Hepatocyte (in vitro differentiated cells): ENCODE measurements around the gene MS4A4E.

Source experiments
- EZH2 ChIP-seq: fragments of 200-600 bp; sonication (generic); IDR thresholded peaks from 2 replicates; pipeline ENCODE4 v1.6.1; 2016; ENCODE audit warnings: antibody characterized with exemption, mild to moderate bottlenecking, borderline replicate concordance
- EZH2phosphoT487 ChIP-seq: fragments of 200-600 bp; sonication (generic); IDR thresholded peaks from one replicate; pipeline ENCODE4 v1.6.1; 2018; ENCODE audit warnings: antibody characterized with exemption, mild to moderate bottlenecking, low read depth, moderate library complexity; ENCODE audit not compliant: unreplicated experiment, severe bottlenecking
- TF ChIP-seq, protein P1 (sequence below): fragments of 200-600 bp; sonication (generic); IDR thresholded peaks from 2 replicates; pipeline ENCODE4 v1.5.1; 2016; ENCODE audit warnings: antibody characterized with exemption, mild to moderate bottlenecking; ENCODE audit not compliant: poor library complexity

DNA sequence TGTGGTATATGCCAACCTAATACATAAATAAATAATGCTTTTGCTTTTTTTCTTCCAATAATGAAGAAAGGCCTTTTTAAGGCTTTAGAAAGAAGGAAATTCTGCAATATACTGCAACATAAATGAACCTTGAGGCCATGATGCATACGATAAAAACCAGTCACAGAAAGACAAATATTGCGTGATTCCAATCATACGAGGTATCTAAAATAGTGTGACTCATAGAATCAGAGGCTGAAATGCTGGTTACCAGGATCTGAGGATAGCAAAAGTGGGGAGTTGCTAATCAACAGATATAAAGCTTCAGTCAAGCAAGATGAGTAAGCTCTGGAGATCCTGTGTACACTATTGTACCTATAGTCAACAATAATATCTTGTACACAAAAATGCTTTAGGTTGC is 84.3 kb downstream of the MS4A4E start:
- TF ChIP-seq EZH2phosphoT487 (no peak), EZH2 (no peak)
- TF ChIP-seq, protein P1, sequence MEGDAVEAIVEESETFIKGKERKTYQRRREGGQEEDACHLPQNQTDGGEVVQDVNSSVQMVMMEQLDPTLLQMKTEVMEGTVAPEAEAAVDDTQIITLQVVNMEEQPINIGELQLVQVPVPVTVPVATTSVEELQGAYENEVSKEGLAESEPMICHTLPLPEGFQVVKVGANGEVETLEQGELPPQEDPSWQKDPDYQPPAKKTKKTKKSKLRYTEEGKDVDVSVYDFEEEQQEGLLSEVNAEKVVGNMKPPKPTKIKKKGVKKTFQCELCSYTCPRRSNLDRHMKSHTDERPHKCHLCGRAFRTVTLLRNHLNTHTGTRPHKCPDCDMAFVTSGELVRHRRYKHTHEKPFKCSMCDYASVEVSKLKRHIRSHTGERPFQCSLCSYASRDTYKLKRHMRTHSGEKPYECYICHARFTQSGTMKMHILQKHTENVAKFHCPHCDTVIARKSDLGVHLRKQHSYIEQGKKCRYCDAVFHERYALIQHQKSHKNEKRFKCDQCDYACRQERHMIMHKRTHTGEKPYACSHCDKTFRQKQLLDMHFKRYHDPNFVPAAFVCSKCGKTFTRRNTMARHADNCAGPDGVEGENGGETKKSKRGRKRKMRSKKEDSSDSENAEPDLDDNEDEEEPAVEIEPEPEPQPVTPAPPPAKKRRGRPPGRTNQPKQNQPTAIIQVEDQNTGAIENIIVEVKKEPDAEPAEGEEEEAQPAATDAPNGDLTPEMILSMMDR, result no peak
